Measurements from ENCODE around the gene BANK1.

BANK1 gene, protein sequence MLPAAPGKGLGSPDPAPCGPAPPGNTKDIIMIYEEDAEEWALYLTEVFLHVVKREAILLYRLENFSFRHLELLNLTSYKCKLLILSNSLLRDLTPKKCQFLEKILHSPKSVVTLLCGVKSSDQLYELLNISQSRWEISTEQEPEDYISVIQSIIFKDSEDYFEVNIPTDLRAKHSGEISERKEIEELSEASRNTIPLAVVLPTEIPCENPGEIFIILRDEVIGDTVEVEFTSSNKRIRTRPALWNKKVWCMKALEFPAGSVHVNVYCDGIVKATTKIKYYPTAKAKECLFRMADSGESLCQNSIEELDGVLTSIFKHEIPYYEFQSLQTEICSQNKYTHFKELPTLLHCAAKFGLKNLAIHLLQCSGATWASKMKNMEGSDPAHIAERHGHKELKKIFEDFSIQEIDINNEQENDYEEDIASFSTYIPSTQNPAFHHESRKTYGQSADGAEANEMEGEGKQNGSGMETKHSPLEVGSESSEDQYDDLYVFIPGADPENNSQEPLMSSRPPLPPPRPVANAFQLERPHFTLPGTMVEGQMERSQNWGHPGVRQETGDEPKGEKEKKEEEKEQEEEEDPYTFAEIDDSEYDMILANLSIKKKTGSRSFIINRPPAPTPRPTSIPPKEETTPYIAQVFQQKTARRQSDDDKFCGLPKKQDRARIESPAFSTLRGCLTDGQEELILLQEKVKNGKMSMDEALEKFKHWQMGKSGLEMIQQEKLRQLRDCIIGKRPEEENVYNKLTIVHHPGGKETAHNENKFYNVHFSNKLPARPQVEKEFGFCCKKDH

DNA sequence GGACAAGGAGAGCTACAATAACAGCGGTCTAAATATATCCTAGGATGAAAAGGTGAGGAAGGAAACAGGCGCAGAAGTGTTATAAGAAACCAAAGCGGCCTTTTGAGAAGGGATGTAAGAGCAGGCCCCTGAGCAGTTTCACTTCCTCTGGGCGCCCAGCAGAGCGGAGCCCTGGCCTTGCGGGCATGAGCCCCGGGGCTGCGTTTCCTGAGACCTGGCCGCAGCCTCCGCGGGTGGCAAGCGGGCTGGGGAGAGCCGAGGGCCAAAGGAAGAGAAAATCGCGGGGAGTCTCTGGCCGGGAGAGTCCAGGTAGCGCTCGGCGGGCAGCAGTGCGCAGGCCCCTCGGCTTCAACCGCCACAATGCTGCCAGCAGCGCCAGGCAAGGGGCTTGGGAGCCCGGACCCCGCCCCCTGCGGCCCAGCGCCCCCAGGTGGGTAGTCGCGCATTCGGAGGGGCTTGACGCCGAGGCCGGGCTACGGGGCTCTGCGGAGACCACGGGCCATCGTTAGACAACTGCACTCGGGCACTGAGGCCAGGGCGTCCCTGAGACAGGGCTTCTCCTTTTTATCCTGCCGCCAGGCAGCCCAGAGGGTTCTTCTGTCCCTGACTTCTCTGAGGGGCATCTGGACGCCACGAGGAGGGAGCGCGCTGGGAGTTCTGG lies at the start of gene BANK1:
TSS of gene BANK1 (plus strand) at position 210 of the 661 bp plus-strand sequence. CDS start at position 361, 151 bp downstream.
- DNase-seq (ENCODE audit: low spot score), result peak; percentile 51

GRCh38 chr4:101753721-101754120 lies 36.8 kb upstream of the BANK1 start:
- DNase-seq (ENCODE audit: low spot score), result no peak

DNA sequence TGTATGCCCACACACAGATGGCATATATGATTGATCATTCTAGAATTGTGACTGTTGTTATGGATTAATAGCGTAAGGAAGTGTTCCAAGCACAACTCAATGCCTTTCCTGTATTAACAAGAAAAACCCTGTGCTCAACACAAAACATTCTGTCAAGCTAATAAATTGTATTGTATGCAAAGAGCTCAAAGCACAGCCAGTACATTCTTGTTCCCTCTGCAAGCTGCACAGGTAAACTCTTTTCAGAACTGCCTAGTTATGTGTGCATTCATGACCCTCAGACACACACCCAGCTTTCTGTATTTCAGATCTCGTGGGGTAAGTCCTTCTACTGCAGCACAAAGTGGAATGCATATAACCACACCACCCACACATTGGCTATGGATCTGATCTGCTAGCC lies 34.3 kb upstream of the BANK1 start:
- DNase-seq (ENCODE audit: low spot score), result no peak

- no peak for DNase-seq (ENCODE audit: low spot score)
Measured at GRCh38 chr4:101761405-101761804, 29.1 kb upstream of the BANK1 start.

DNA sequence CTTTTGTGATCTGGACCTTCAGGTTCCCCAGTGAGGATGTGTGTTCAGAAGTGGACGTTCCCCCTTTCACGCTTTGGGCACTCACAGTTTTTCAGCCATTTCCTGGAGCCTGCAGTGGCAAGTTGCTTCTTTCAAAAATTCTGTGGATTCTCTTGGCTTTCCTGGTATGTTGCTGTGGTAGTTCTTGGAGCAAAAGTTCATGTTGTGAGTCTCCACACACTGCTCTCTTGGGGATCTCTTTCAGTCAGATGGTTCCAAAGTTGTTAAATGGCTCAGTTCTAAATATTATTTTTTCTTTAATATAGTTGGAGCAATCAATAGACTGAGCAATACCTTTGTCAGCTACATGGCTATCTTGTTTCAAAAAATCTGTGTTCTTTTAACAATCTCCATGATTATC lies 28.5 kb upstream of the BANK1 start:
- DNase-seq (ENCODE audit: low spot score), result no peak

DNA sequence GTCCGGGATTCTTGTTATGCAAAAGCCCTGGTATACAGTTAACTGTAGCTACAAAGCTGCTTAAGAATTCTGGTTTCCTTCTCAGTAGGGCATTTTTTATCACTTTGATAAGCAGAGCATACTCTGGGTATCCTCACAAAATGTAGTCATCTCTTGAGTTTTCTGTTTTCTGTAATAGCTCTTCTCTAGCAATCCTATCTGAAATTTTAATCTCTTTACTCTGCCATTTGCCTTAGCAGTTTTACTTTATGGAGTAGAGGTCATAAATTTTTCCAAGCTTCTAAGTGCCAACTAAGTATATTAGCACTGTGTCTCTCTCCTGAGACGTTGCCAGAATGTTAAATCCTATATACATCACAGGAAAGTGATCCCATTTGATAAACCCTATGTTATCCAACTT lies 28.0 kb upstream of the BANK1 start:
- DNase-seq (ENCODE audit: low spot score), result no peak

DNA sequence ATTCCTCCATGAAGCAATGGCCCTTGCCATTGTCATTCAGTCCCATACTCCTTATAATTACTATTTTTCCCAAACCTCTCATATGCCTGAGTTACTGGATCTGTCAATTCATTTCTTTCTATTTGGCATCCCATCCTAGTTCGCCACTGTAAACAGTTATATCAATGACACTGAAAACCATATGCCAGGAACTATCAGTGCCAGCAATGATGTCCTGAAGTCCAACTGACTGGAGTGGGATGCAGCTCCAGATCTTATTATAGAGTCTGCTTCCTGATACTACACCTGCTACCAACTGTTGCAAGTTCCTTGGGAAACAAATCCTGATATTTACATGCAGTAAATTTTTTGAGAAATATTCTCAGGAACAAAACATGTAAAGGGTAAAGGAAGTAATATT lies 27.0 kb upstream of the BANK1 start:
- DNase-seq (ENCODE audit: low spot score), result no peak

DNA sequence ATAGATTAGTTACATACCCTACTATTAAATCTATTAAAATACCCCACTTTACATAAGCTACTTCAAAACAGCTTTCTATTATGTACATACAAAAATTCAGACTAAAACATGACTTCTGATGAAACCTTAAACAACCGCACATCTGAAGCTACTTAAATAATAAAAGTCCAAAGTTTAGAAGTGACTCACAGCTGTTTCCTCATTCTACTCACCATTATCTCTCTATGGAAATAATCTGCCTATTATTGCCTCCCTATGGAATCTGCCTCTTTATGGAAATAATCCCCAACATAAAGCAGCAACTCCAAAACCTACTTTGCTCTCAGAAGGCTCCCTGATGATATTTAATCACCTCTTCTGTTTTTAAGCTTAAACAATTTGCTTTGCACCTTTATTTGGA lies 15.7 kb upstream of the BANK1 start:
- DNase-seq (ENCODE audit: low spot score), result no peak

DNA sequence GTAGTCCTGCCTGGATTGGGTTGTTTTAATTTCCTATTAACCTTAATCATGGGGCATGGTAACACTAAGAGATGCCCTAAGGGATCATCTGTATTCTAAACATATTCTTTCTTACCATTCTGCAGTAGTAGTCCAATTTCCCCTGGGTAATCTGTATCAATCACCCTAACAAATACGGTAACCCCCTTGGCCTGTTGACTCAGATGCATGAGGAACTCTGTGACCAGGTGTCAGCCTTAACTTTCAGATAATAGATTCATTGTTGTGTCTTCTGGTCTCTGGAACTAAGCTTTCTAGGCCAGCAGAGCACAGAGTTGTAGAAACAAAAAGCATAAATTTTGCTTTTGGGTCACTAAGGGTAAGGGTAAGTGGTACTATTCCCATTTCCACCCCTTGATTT lies 13.1 kb upstream of the BANK1 start:
- DNase-seq (ENCODE audit: low spot score), result no peak

- DNase-seq (ENCODE audit: low spot score), result no peak
Measured at GRCh38 chr4:101780284-101780683, 10.2 kb upstream of the BANK1 start.

- no peak for DNase-seq (ENCODE audit: low spot score)
Measured at GRCh38 chr4:101782546-101782945, 8.0 kb upstream of the BANK1 start.

DNA sequence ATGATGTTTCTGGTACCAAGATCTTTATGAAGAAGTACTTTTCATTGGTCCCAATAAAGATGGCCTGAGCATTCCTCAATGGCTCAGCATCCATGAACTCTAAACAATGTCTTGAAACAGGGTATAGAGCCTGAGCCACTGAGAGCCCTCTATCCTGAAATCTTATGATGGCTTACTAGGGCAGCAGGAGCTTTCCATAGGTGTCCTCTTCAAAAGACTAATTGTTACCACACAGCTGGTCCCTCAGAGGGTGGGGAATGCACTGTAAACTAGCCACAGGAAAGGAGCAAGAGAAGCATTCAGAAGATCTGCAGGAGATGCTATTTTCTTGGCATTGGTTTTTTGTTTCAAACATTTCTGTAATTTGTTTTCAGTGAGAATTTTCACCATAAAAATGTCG lies 5.6 kb upstream of the BANK1 start:
- DNase-seq (ENCODE audit: low spot score), result no peak

DNA sequence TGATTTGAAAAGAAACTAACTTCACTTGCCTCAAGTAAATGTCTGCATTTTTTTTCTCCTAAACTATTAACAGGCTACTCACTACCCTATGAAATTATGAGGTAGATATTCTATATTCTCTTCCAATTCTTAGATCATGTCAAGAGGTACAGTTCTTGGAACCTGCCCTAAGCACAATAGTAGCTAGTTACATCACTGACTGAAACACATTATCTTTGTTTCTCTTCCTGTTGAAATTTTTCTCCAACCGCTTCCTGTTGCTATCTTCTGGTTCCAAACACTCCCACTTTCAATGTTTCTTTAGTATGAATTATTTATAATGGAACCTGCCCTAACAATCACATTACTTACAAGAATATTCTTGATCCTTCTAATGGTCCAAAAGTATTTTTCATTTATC lies 5.0 kb upstream of the BANK1 start:
- DNase-seq (ENCODE audit: low spot score), result no peak

DNA sequence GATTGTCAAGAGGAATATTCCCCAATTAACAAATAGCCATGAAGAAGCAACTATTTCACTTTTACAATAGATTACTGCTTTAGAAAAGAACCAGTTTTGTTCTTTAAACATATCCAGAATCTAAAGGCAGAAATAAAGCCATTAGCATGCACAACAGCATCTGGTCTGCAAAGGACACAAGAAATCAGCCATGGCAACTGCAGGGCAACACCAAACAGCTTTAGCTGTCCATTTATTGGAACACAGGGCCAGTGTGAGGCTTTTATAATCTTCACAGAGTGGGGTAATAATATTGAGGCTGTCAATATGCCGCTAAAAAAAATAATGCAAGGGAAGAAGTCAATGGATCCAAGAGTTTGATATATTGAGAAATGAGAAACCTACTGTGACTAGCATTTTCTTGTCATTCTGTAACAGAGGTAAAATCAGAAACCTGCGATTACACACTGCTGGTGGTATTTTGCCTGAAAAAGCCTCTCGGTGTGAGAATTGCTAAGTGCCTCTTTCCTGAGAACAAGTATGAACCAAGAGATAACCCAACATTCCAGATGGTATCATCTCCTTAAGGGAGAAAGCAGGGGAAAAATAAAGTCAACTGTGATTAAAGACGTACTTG lies 2.7 kb upstream of the BANK1 start:
- DNase-seq (ENCODE audit: low spot score), result peak; percentile 17

DNA sequence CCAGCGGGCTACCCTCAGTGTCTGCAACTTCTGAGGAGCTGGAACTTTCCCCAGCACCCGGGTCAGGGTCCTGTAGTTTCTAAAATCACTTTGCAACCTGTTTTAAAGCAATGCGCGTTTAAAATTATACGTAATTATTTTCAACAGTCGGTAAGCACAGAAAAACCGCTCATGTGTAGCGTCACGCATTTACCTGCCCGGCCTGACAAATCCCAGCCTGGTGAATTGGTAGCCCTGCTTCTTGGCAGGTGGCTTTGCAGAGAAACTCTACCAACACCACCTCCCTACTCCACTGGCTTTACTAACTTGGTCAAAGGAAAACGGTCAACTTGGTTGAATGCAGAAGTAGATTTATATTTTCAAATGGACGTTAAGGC lies 640 bp downstream of the BANK1 start:
- peak; percentile 4 for DNase-seq (ENCODE audit: low spot score)

GRCh38 chr4:101792056-101792590 lies 1.6 kb downstream of the BANK1 start:
- no peak for DNase-seq (ENCODE audit: low spot score)

DNA sequence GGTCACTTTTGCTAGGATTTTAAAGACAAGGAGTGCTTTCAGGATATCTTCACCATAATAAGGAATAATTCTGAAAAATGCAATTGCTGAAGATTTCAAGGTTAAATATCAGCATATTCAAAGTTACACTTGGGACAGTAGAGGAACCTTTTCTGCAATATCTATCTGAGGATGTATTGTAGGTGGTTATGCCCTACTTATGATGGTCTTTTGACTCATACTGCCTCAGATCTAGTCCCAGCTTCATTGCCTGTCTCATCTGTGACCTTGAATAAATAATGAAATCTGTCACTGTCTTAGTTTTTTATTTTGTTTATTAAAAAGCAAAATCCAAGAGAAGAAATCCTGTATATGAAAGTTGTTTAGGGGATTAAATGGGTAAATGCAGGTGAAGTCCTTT lies 2.9 kb downstream of the BANK1 start:
- DNase-seq (ENCODE audit: low spot score), result no peak

DNA sequence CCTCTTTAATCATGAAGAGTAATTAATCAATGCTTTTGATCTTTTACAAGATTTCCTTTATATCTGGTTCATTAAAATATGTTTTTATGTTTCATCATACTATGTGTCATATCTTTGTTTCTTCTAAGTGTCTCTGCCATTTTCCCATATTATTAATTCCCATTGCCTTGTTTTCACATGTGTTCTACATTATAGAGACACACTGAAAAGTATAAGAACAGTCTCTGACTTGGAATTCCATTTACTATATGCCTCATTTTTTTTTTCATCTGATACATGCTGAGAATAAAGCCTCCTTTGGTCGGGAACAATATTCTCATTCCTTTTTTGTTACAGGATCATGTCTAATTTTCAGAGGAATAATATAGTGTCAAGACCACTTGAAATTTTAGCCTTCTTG lies 4.3 kb downstream of the BANK1 start:
- no peak for DNase-seq (ENCODE audit: low spot score)

GRCh38 chr4:101795704-101796103 lies 5.2 kb downstream of the BANK1 start:
- DNase-seq (ENCODE audit: low spot score), result no peak

DNA sequence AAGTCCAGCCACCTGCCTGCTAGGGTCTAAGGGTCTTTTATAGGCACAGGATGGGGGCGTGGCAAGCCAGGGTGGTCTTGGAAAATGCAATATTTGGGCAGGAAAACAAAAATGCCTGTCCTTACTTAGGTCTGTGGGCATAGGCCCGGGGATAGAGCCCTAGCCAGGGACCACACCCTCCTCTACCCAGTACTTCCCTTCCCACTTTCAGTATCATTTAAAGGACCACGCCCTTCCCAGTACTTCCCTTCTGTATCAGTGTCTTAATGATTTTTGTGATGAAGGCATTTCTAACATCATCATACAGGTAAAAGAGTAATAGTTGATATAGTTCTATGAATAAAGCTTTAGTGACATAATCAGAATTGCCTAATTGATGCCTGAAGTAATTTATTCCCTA lies 11.4 kb downstream of the BANK1 start:
- no peak for DNase-seq (ENCODE audit: low spot score)

GRCh38 chr4:101806914-101807313 lies 16.4 kb downstream of the BANK1 start:
- DNase-seq (ENCODE audit: low spot score), result no peak

- no peak for DNase-seq (ENCODE audit: low spot score)
Measured at GRCh38 chr4:101807351-101807750, 16.8 kb downstream of the BANK1 start.
